ENCODE results near the gene TIMM8A. TPM values are rescaled to one million over a fixed set of nuclear protein-coding genes. Genes with fewer than 3 reads are reported as not detected.

Gene TIMM8A
- polyA plus RNA-seq, 1 of the 3 experiments (the other 2 are of a cell fraction) = 14.2 TPM

- TF ChIP-seq SIN3A (IDR thresholded peaks at IDR 0.05; ENCODE audit: borderline replicate concordance, low read depth, low read length) = no peak
These were observed 35.2 kb upstream of the TIMM8A start (continued) for GRCh38 chrX:101383679-101384205.

- no peak overlapping the region for H3K9ac ChIP-seq
- WGBS (ENCODE audit: low lambda C conversion rate) = 50% methylated on average over 1 of the region's 1 CpG
- H3F3A ChIP-seq (replicated peaks; ENCODE audit: insufficient read depth) = no peaks in the 10 kb centered on the region
- H3K79me2 ChIP-seq (ENCODE audit: insufficient read depth) = no peaks in the 10 kb centered on the region
- no peak overlapping the region for H3K4me2 ChIP-seq
- H3K9me3 ChIP-seq = no peaks in the 10 kb centered on the region
- TF ChIP-seq RXRA (IDR thresholded peaks at IDR 0.05; ENCODE audit: borderline replicate concordance, low read depth) (no peak), IRF3 (IDR thresholded peaks at IDR 0.05; ENCODE audit: low read depth, low read length) (no peak), EP300 (IDR thresholded peaks at IDR 0.05; ENCODE audit: borderline replicate concordance in 1 of 2, low read depth in 1 of 2, low read length in 1 of 2) (no peak), ELF1 (IDR thresholded peaks at IDR 0.05) (no peak), USF2 (IDR thresholded peaks at IDR 0.05; ENCODE audit: borderline replicate concordance, low read depth, low read length) (no peak), EZH2phosphoT487 (IDR thresholded peaks at IDR 0.05; ENCODE audit: borderline replicate concordance, low read depth) (no peak), TAF1 (IDR thresholded peaks at IDR 0.05; ENCODE audit: borderline replicate concordance, low read depth, low read length) (no peak), ZBTB33 (IDR thresholded peaks at IDR 0.05; ENCODE audit: borderline replicate concordance, low read depth) (no peak), FOXJ3 (CRISPR knock-in tag; IDR thresholded peaks at IDR 0.05) (no peak), JUND (IDR thresholded peaks at IDR 0.05) (no peak), SMC3 (IDR thresholded peaks at IDR 0.05; ENCODE audit: low read depth, low read length) (no peak)
- H3K9me2 ChIP-seq = no peaks in the 10 kb centered on the region
- POLR2A ChIA-PET = interaction anchor here (2.4 kb wide), 1 partner anchor 13 kb away, joined by 10 read pairs; the partner anchor contains the start of gene RPL36A
- H3K27ac ChIP-seq (ENCODE audit: low read depth in 2 of 2, low read length in 1 of 2) = no peak overlapping the region
- H2AFZ ChIP-seq (ENCODE audit: low read depth) = no peak overlapping the region
- H3K4me1 ChIP-seq (ENCODE audit: control insufficient read depth in 1 of 2, insufficient read depth in 2 of 2, low read depth in 1 of 2, low read length in 1 of 2) = no peaks in the 10 kb centered on the region; a peak in 1 of 4 replicates
- no peaks in the 10 kb centered on the region for H4K20me1 ChIP-seq (ENCODE audit: insufficient read depth)
- peaks cover 7% of the 10 kb centered on the region; the same call in 1 of the 2 replicates for H3K27me3 ChIP-seq (ENCODE audit: insufficient read depth)
- DNase-seq = no peak
- H3K4me3 ChIP-seq (ENCODE audit: low read depth in 2 of 2, low read length in 1 of 2) = no peak overlapping the region
- CTCF ChIA-PET = interaction anchor here (1.4 to 3.3 kb wide), 2 partner anchors 13 to 19 kb away, joined by 4 to 18 read pairs; partner anchors contain the start of gene RPL36A
- H3K36me3 ChIP-seq (replicated peaks in 1 of 2; ENCODE audit: control insufficient read depth in 1 of 2, insufficient read depth in 2 of 2, low read length in 1 of 2) = no peaks in the 10 kb centered on the region
These were observed 29.0 kb upstream of the TIMM8A start for GRCh38 chrX:101377547-101377946.

Measured in SK-N-SH (cell line).